Brain microvascular endothelial cell (primary cell): ENCODE data around the gene BABAM2.

Experiments
- DNase-seq: peaks from one replicate; pipeline ENCODE4 v3.0.0-alpha.2; 2020
- H3K27ac ChIP-seq: fragments of 250-450 bp; sonication (Bioruptor Pico); 2 replicates; pipeline ENCODE4 v1.5.1; 2020; ENCODE audit warnings: mild to moderate bottlenecking, moderate library complexity
- H3K27me3 ChIP-seq: fragments of 250-450 bp; sonication (Bioruptor Pico); replicated peaks from 2 replicates; pipeline ENCODE4 v1.5.1; 2020; ENCODE audit warnings: mild to moderate bottlenecking
- H3K36me3 ChIP-seq: fragments of 250-450 bp; sonication (Bioruptor Pico); replicated peaks from 2 replicates; pipeline ENCODE4 v1.5.1; 2020; ENCODE audit warnings: mild to moderate bottlenecking
- H3K4me3 ChIP-seq: 2 replicates; pipeline ENCODE4 v1.5.1; 2011; ENCODE audit warnings: low read depth, mild to moderate bottlenecking, control low read depth, low read length, moderate library complexity
- in situ Hi-C: cut with HindIII; loops from 2 replicates; pipeline ENCODE4 v1.10.0; 2017; ENCODE audit warnings: low sequenced_read_pairs, low pct_ligation_motif_present
- TF ChIP-seq, protein P1 (sequence below): IDR thresholded peaks from 2 replicates; pipeline ENCODE4 v1.5.1; 2011; ENCODE audit warnings: low read depth, mild to moderate bottlenecking, moderate library complexity, low read length, control low read depth, inconsistent platforms; ENCODE audit errors: missing control alignments

The BABAM2 gene

DNA sequence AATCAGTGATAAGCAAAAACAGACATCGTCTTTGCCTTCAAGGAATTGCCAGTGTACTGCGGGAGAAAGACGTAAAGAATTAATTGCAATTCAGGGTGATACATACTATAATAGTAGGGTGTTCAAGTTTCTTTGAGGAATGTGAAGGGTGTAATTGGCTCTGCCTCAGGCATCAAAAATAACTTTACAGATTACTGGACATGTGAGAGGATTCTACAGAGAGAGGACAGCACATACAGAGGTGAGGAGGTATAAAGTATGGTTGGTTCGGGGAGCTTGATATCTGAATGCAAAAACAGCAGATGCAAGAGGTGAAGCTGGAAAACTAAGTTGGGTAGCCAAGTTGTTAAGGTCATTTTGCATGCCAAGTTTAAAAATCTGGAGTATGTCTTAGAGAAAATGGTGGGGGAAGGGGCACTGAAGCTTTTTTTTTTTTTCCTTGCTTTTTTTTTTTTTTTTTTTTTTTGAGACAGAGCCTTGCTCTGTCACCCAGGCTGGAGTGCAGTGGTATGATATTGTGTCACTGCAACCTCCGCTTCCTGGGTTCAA lies 274.6 kb downstream of the BABAM2 start:
- no peak for DNase-seq
- Histone ChIP-seq H3K27me3 (no peaks in the 10 kb centered on the region), H3K36me3 (no peaks in the 10 kb centered on the region), H3K4me3 (no peak overlapping the region), H3K27ac (no peak overlapping the region)
- TF ChIP-seq, protein P1, sequence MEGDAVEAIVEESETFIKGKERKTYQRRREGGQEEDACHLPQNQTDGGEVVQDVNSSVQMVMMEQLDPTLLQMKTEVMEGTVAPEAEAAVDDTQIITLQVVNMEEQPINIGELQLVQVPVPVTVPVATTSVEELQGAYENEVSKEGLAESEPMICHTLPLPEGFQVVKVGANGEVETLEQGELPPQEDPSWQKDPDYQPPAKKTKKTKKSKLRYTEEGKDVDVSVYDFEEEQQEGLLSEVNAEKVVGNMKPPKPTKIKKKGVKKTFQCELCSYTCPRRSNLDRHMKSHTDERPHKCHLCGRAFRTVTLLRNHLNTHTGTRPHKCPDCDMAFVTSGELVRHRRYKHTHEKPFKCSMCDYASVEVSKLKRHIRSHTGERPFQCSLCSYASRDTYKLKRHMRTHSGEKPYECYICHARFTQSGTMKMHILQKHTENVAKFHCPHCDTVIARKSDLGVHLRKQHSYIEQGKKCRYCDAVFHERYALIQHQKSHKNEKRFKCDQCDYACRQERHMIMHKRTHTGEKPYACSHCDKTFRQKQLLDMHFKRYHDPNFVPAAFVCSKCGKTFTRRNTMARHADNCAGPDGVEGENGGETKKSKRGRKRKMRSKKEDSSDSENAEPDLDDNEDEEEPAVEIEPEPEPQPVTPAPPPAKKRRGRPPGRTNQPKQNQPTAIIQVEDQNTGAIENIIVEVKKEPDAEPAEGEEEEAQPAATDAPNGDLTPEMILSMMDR, result no peak
- in situ Hi-C loops, result no loop called here

DNA sequence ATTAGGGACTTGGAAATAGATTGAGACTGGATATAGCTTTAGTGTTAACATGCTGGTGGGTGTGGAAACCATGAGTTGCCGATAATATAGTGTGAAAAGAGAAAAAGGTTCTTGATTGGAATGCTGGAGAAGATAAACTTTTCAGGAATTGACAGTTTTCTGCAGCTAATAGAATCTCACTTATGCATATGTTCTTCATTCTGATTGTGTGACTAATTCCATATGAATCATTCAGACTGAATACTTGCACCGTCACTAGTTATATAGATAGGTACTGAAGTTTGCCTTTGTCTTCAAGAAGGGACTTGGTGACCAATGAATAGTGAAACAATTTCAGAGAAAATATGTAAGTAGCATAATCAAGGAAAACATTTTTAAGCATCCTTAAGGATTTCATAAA lies 276.4 kb downstream of the BABAM2 start:
- Histone ChIP-seq H3K4me3 (no peak overlapping the region), H3K27ac (no peak overlapping the region), H3K36me3 (no peaks in the 10 kb centered on the region), H3K27me3 (no peaks in the 10 kb centered on the region)
- DNase-seq, result no peak
- in situ Hi-C loops, result no loop called here
- TF ChIP-seq, protein P1, result no peak

DNA sequence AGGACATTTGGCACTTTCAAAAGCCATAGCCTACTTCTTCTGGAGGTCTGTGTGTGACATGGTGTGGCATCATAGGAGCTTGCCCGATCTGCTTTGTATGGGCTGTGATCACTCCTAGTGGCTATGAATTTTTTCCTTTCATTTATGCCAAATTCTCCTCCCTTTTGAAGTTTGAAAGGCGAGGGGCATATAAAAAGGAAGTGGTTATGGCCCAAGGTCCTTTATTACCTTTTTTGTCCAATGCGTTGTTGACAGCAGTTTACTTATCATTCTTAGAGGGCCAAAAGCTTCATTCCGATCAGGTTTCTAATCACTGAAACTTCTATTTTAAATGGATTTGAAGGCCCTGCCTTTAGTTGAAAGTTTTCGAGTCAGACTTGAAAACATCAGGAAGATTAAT lies 277.8 kb downstream of the BABAM2 start:
- H3K27ac ChIP-seq, result no peak overlapping the region

DNA sequence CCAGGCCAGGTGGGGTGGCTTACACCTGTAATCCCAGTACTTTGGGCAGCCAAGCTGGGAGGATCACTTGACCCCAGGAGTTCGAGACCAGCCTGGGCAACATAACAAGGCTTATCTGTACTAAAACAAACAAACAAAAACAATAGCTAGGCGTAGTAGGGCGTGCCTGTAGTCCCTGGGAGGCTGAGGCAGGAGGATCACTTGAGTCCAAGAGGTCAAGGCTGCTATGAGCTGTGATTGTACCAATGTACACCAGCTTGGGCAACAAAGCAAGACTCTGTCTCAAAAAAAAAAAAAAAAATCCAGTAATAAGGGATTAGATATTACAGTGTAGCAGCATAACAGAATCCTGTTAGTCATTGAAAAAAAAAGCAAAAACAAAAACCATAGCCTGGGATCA lies 279.0 kb downstream of the BABAM2 start:
- in situ Hi-C loops, result no loop called here
- H3K27ac ChIP-seq, result no peak overlapping the region
- no peaks in the 10 kb centered on the region for H3K36me3 ChIP-seq
- no peaks in the 10 kb centered on the region for H3K27me3 ChIP-seq
- no peak overlapping the region for H3K4me3 ChIP-seq
- TF ChIP-seq, protein P1, result no peak
- DNase-seq, result no peak

More for the DNA sequence above, 277.8 kb downstream of the BABAM2 start:
- TF ChIP-seq, protein P1, result no peak
- no peaks in the 10 kb centered on the region for H3K36me3 ChIP-seq
- H3K27me3 ChIP-seq, result no peaks in the 10 kb centered on the region
- H3K4me3 ChIP-seq, result no peak overlapping the region
- DNase-seq, result no peak
- in situ Hi-C loops, result no loop called here

DNA sequence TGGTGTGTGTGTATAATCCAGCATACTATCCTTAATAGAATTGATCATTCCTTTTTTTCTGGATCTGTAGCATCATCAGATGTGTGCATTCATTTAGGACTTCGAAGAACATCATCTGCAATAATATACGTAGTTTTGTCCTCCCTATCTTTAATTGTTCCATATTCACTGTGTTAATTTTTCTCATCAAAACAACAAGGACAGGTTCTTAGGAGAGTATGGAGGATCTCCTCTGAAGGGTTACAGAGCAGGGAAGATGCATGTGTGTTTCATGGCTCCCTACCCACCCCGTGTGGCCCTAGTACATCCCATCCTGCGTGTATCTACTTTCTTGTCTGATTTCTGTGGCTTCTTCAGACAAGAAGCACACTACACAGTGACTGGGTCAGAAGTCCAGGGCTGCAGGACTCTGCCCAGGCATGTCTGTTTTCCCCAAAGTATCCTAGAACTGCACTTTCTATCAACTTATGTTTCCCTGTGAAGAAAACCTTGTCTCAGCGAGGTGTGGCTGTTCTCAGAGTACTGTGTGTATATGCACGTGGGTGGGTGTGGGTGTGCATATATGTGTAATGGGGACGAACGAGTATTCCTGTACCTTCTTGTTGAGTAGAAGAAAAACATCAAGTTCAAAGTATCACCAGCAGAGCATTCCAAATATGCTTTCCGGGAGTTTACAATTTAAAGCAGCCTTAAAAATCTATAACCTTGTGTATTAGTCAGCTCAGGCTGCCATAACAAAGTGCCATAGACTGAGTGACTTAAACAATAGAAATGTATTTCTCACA lies 281.8 kb downstream of the BABAM2 start:
- peak overlapping the region; percentile 13 for H3K27ac ChIP-seq
- DNase-seq, result peak; percentile 63

More for the DNA sequence above, 281.8 kb downstream of the BABAM2 start:
- Histone ChIP-seq H3K36me3 (no peaks in the 10 kb centered on the region), H3K27me3 (no peaks in the 10 kb centered on the region), H3K4me3 (no peak overlapping the region)
- TF ChIP-seq, protein P1, result no peak
- in situ Hi-C loops, result no loop called here
